Subcutaneous abdominal adipose tissue (tissue), 5 donors: ENCODE measurements around the gene NFKB1.
"Not testable (repeated sequence)": the region's sequence is repeated elsewhere in the genome, so short reads cannot be mapped to it uniquely, and the experiment has no call there.

Experiments used
- H3K27ac ChIP-seq: one replicate; pipeline ENCODE4 v1.7.0; 2013; ENCODE audit warnings: low read depth, mild to moderate bottlenecking, inconsistent platforms, low read length, moderate library complexity
- H3K27me3 ChIP-seq, 5 donors: one replicate each; pipeline ENCODE4 v1.7.0; 2013; ENCODE audit warnings: low read length in 5 of 5, inconsistent platforms in 1 of 5; ENCODE audit not compliant: control insufficient read depth in 5 of 5, insufficient read depth in 4 of 5
- H3K36me3 ChIP-seq, 5 donors: one replicate each; pipeline ENCODE4 v1.7.0; 2013; ENCODE audit warnings: low read length in 5 of 5; ENCODE audit not compliant: control insufficient read depth in 5 of 5, insufficient read depth in 5 of 5
- H3K4me1 ChIP-seq, 5 donors: one replicate each; pipeline ENCODE4 v1.7.0; 2013; ENCODE audit warnings: low read length in 5 of 5, mild to moderate bottlenecking in 3 of 5, moderate library complexity in 1 of 5; ENCODE audit not compliant: control insufficient read depth in 5 of 5, insufficient read depth in 5 of 5
- H3K4me3 ChIP-seq, 5 donors: one replicate each; pipeline ENCODE4 v1.7.0; 2013; ENCODE audit warnings: low read length in 5 of 5, low read depth in 1 of 5
- H3K9ac ChIP-seq, 5 donors: one replicate each; pipeline ENCODE4 v1.7.0; 2013; ENCODE audit warnings: low read length in 5 of 5, mild to moderate bottlenecking in 4 of 5, moderate library complexity in 3 of 5
- H3K9me3 ChIP-seq, 5 donors: one replicate each; pipeline ENCODE4 v1.7.0; 2013; ENCODE audit warnings: low read length in 5 of 5; ENCODE audit not compliant: control insufficient read depth in 5 of 5
- donor health status: healthy.
- donor health status: healthy.
- donor health status: healthy.
- donor health status: healthy.
- donor health status: healthy.

The NFKB1 gene

DNA sequence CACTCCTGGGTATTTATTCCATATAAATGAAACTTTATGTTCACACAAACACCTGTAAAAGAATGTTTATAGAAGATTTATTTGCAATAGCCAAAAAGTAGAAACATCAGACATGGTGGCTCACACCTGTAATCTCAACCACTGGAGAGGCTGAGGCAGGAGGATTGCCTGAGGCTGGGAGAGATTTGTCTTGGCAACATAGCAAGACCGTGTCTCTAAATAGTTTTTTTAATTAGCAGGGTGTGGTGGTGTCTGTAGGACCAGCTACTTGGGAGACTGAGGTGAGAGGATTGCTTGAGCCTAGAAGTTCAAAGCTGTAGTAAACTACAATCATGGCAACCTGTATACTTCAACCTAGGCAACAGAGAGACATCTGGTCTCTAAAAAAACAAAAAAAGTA is 27.7 kb upstream of the NFKB1 start:
- H3K27ac ChIP-seq: no peak overlapping the region
- peaks cover 0 to 2% (median 0%) of the 10 kb centered on the region in 5 donors for H3K4me1 ChIP-seq
- H3K27me3 ChIP-seq: no peaks in the 10 kb centered on the region
- H3K9me3 ChIP-seq: peaks cover 0 to 19% (median 8%) of the 10 kb centered on the region in 5 donors
- H3K36me3 ChIP-seq: no peaks in the 10 kb centered on the region
- no peak overlapping the region for H3K4me3 ChIP-seq
- H3K9ac ChIP-seq: no peak overlapping the region

DNA sequence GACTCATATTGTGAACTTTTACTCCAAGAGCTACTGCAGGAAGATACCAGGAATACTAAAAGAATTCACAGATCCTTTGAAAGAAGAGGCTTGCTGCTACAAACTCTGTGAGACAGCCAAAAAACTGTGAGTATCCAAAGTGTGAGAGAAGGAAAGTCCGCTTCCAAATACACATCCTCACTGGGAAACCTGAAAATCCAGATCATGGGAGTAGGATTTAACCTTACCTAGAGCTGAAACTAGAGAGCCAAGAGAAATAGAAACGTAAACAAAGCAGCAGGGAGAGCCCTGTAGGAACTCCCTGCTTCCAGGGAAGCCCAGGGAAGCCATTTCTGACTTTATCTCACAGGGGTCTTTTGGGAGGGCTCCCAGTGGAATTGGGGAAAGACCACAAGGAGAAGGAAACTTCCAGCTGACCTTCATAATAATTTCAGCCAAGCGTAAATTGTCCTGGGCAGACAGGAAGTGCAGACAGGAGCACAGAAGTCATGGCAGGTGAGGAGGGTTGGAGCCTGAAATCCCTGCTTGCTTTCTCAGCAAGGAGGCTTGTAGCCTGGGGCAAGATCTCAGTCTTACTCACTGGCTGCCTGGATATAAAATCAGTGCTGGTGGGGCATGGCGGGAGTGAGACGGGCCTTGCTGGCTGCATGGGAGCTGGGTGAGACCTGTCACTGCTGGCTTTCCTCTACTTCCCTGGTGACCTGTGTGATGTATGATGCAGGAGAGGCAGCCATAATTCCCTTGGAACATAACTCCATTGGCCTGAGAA is 26.2 kb upstream of the NFKB1 start:
- H3K36me3 ChIP-seq: no peaks in the 10 kb centered on the region
- H3K9me3 ChIP-seq: peaks cover 0 to 19% (median 8%) of the 10 kb centered on the region in 5 donors
- H3K4me1 ChIP-seq: no peaks in the 10 kb centered on the region
- H3K27me3 ChIP-seq: no peaks in the 10 kb centered on the region
- H3K4me3 ChIP-seq: no peak overlapping the region
- no peak overlapping the region for H3K27ac ChIP-seq
- no peak overlapping the region for H3K9ac ChIP-seq

DNA sequence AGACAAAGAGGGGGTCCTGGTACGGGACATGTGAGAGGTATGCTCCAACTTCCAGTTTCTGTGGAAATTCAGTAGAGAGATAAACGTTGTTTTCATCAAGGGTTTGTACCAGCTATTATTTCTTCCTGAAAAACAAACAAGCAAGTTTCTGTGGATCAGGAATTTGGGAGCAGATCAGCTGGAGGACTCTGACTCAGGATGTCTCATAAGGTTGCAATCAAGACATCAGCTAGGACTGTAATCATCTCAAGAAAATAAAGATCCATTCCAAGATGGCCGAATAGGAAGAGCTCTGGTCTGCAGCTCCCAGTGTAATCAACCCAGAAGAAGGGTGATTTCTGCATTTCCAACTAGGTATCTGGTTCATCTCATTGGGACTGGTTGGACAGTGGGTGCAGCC is 23.5 kb upstream of the NFKB1 start:
- H3K27me3 ChIP-seq: no peaks in the 10 kb centered on the region
- no peak overlapping the region for H3K9ac ChIP-seq
- no peak overlapping the region for H3K27ac ChIP-seq
- no peaks in the 10 kb centered on the region for H3K36me3 ChIP-seq
- H3K4me1 ChIP-seq: no peaks in the 10 kb centered on the region
- no peak overlapping the region for H3K4me3 ChIP-seq
- peaks cover 0 to 19% (median 8%) of the 10 kb centered on the region in 5 donors for H3K9me3 ChIP-seq

DNA sequence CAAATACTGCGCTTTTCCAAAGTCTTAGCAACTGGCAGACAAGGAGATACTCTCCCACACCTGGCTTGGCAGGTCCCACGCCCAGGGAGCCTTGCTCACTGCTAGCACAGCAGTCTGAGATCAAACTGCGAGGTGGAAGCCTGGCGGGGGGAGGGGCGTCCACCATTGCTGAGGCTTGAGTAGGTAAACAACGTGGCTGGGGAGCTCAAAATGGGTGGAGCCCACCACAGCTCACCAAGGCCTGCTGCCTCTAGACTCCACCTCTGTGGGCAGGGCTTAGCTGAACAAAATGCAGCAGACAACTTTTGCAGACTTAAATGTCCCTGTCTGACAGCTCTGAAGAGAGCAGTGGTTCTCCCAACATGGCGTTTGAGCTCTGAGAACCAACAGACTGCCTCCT is 23.0 kb upstream of the NFKB1 start:
- peaks cover 0 to 19% (median 8%) of the 10 kb centered on the region in 5 donors for H3K9me3 ChIP-seq

DNA sequence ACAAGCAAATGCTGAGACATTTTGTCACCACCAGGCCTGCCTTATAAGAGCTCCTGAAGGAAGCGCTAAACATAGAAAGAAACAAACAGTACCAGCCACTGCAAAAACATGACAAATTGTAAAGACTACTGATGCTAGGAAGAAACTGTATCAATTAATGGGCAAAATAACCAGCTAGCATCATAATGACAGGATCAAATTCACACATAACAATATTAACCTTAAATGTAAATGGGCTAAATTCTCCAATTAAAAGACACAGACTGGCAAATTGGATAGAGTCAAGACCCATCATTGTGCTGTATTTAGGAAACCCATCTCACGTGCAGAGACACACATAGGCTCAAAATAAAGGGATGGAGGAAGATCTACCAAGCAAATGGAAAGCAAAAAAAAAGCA is 21.3 kb upstream of the NFKB1 start:
- H3K27ac ChIP-seq, H3K27me3 ChIP-seq: not testable (repeated sequence)
- H3K9me3 ChIP-seq: peaks cover 0 to 19% (median 6%) of the 10 kb centered on the region in 5 donors

More for the DNA sequence above, 23.0 kb upstream of the NFKB1 start:
- H3K4me1 ChIP-seq: no peaks in the 10 kb centered on the region
- no peak overlapping the region for H3K4me3 ChIP-seq
- no peak overlapping the region for H3K27ac ChIP-seq
- no peaks in the 10 kb centered on the region for H3K27me3 ChIP-seq
- H3K36me3 ChIP-seq: no peaks in the 10 kb centered on the region
- no peak overlapping the region for H3K9ac ChIP-seq

DNA sequence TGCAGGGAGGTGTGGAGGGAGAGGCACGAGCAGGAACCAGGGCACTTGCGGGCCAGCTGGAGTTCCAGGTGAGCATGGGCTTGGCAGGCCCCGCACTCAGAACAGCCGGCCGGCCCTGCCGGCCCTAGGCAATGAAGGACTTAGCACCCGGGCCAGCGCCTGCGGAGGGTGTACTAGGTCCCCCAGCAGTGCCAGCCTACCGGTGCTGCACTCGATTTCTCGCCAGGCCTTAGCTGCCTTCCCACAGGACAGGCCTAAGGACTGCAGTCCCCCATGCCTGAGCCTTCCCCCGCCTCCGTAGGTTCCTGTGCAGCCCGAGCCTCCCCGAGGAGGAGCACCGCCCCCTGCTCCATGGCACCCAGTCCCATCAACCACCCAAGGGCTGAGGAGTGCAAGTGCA is 18.0 kb upstream of the NFKB1 start:
- Histone ChIP-seq H3K9me3 (no peaks in the 10 kb centered on the region), H3K36me3 (no peaks in the 10 kb centered on the region), H3K4me1 (no peaks in the 10 kb centered on the region), H3K9ac (no peak overlapping the region), H3K27me3 (no peaks in the 10 kb centered on the region), H3K27ac (no peak overlapping the region), H3K4me3 (no peak overlapping the region)

More for the DNA sequence above, 21.3 kb upstream of the NFKB1 start:
- not testable (repeated sequence) for H3K4me1 ChIP-seq, H3K9ac ChIP-seq, H3K36me3 ChIP-seq, H3K4me3 ChIP-seq

DNA sequence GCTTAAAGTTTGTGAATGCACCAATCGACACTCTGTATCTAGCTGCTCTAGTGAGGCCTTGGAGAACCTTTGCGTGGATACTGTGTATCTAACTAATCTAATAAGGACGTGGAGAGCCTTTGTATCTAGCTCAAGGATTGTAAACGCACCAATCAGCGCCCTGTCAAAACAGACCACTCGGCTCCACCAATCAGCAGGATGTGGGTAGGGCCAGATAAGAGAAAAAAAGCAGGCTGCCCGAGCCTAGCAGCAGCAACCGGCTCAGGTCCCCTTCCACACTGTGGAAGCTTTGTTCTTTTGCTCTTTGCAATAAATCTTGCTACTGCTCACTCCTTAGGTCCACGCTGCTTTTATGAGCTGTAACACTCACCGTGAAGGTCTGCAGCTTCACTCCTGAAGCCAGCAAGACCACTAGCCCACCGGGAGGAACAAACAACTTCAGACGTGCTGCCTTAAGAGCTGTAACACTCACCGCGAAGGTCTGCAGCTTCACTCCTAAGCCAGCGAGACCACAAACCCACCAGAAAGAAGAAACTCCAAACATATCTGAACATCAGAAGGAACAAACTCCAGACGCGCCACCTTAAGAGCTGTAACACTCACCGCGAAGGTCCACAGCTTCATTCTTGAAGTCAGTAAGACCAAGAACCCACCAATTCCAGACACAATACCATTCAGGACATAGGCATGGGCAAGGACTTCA is 17.0 kb upstream of the NFKB1 start:
- H3K27ac ChIP-seq, H3K36me3 ChIP-seq, H3K9ac ChIP-seq, H3K4me3 ChIP-seq, H3K9me3 ChIP-seq, H3K4me1 ChIP-seq, H3K27me3 ChIP-seq: not testable (repeated sequence)

DNA sequence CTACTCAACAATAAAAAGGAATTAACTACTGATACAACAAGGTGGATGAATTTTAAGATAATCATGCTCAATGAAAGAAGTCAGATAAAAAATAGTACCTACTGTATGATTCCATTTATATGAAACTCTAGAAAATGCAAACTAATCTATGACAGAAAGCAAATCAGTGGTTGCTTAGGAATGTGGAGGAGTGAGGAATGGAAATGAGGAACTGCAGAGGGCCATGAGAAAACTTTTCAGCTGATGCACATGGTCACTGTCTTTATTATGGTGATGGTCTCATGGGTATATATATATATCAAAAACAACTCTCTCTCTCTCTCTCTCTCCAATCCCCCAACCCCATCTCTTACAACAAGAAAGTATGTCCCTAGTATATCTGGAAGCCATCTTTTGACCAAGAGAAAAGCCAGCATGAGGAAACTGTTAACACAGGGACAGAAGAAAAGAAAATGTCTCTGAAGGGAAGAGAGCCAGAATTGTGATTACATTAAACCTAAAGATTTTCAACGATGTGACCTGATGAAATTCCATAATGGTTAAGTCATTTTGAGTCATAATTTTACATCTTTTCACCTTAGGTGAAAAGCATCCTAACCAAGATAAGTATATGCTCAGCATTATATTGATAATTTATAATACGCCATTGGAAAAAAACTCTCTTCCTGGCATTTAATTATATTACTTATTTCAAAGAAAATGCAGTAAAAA is 8.5 kb upstream of the NFKB1 start:
- no peak overlapping the region for H3K27ac ChIP-seq
- H3K4me3 ChIP-seq: no peak overlapping the region
- H3K36me3 ChIP-seq: no peaks in the 10 kb centered on the region
- H3K9ac ChIP-seq: no peak overlapping the region
- peaks cover 0 to 3% (median 0%) of the 10 kb centered on the region in 5 donors for H3K9me3 ChIP-seq
- no peaks in the 10 kb centered on the region for H3K27me3 ChIP-seq
- no peaks in the 10 kb centered on the region for H3K4me1 ChIP-seq

DNA sequence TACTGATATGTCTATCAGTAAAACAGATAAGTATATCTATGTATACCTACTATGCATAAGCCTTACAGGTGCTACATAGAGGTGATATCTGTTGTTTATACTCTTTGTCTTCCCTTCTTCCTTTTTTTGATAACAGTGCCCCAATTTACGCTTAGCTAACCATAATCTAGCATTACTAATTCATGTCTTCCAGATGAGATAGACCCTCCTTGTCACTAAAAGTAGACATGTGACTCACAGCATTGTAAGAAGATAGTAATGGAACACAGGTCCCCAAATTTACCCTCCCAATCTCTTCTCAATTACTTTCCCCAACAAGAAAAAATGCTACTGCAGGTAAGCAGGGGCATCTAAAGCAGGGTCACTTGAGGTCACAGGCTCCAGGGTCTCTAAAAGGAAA is 7.9 kb upstream of the NFKB1 start:
- no peaks in the 10 kb centered on the region for H3K36me3 ChIP-seq
- H3K27ac ChIP-seq: no peak overlapping the region
- H3K9me3 ChIP-seq: peaks cover 0 to 3% (median 0%) of the 10 kb centered on the region in 5 donors
- no peak overlapping the region for H3K4me3 ChIP-seq
- no peak overlapping the region for H3K9ac ChIP-seq
- H3K4me1 ChIP-seq: no peaks in the 10 kb centered on the region
- H3K27me3 ChIP-seq: no peaks in the 10 kb centered on the region

DNA sequence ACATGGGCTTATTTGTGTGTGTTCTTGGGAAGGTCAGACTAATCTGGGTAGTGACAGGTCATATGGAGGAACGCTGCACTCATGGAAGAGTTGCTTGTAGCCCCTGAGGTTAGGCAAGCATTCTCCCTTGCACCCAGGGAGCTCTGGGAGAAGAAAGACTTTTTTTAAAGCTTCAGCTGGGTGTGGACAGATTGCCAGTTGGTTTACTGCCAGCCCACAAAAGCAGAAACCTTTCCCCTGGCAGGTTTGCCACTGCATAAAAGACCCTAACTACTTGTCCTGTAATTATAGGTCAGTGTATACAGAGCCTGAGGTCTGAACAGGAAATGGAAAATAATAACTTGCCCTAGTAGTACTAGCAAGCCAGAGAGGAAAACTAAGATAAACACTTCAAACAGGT is 7.4 kb upstream of the NFKB1 start:
- Histone ChIP-seq H3K27me3 (no peaks in the 10 kb centered on the region), H3K4me1 (no peaks in the 10 kb centered on the region), H3K27ac (no peak overlapping the region), H3K4me3 (no peak overlapping the region), H3K36me3 (no peaks in the 10 kb centered on the region), H3K9ac (no peak overlapping the region), H3K9me3 (peaks cover 0 to 3% (median 0%) of the 10 kb centered on the region in 5 donors)
